ENCODE results near the gene FOXF2. TPM values are rescaled to one million over a fixed set of nuclear protein-coding genes. Genes with fewer than 3 reads are reported as not detected.

Gene FOXF2
- 1.1 and 2.1 TPM in 2 replicates for total RNA-seq

- Histone ChIP-seq H3K27ac (ENCODE audit: low read depth, low read length) (no peak within 1 kb of the TSS), H3K27me3 (ENCODE audit: insufficient read depth, low read length) (peaks cover 29% of the 10 kb centered on the region)
Measured at GRCh38 chr6:1389369-1390132, at the start of gene FOXF2. FOXF2 (plus strand) TSS chr6:1389576; CDS start chr6:1389948, 372 bp downstream.

GRCh38 chr6:1346101-1346500 lies 43.3 kb upstream of the FOXF2 start:
- Histone ChIP-seq H2AFZ (ENCODE audit: low read length) (no peak overlapping the region), H3K27me3 (ENCODE audit: insufficient read depth, low read length) (peaks cover 2% of the 10 kb centered on the region), H3K79me2 (ENCODE audit: insufficient read depth, low read length) (no peaks in the 10 kb centered on the region), H4K20me1 (ENCODE audit: insufficient read depth, low read length) (no peaks in the 10 kb centered on the region), H3K4me2 (ENCODE audit: insufficient read depth, low read length) (no peak overlapping the region), H3K4me1 (ENCODE audit: insufficient read depth, low read length) (no peaks in the 10 kb centered on the region), H3K27ac (ENCODE audit: low read depth, low read length) (no peak overlapping the region), H3K36me3 (ENCODE audit: insufficient read depth, low read length) (no peaks in the 10 kb centered on the region), H3K4me3 (ENCODE audit: insufficient read depth, low read length) (no peak overlapping the region), H3K9me3 (ENCODE audit: low read depth, low read length) (no peaks in the 10 kb centered on the region)
- no peak for TF ChIP-seq CTCF (IDR thresholded peaks at IDR 0.05; ENCODE audit: extremely low read depth, low read depth, low read length)
- DNase-seq (ENCODE audit: insufficient read length, low spot score, missing footprints): no peak

More at GRCh38 chr6:1389369-1390132, at the start of gene FOXF2:
- Histone ChIP-seq H3K9me3 (ENCODE audit: low read depth, low read length) (no peaks in the 10 kb centered on the region), H2AFZ (ENCODE audit: low read length) (peak within 1 kb of the TSS; percentile 83), H3K4me1 (ENCODE audit: insufficient read depth, low read length) (no peaks in the 10 kb centered on the region), H3K36me3 (ENCODE audit: insufficient read depth, low read length) (no peaks in the 10 kb centered on the region), H3K79me2 (ENCODE audit: insufficient read depth, low read length) (peaks cover 13% of the 10 kb centered on the region), H3K4me3 (ENCODE audit: insufficient read depth, low read length) (peak within 1 kb of the TSS; percentile 72), H4K20me1 (ENCODE audit: insufficient read depth, low read length) (no peaks in the 10 kb centered on the region), H3K4me2 (ENCODE audit: insufficient read depth, low read length) (peak within 1 kb of the TSS; percentile 79)
- TF ChIP-seq CTCF (IDR thresholded peaks at IDR 0.05; ENCODE audit: extremely low read depth, low read depth, low read length): no peak
- DNase-seq (ENCODE audit: insufficient read length, low spot score, missing footprints): peak; percentile 97

- no peaks in the 10 kb centered on the region for H4K20me1 ChIP-seq (ENCODE audit: insufficient read depth, low read length)
- H3K4me1 ChIP-seq (ENCODE audit: insufficient read depth, low read length): no peaks in the 10 kb centered on the region
- TF ChIP-seq CTCF (IDR thresholded peaks at IDR 0.05; ENCODE audit: extremely low read depth, low read depth, low read length): no peak
- H2AFZ ChIP-seq (ENCODE audit: low read length): no peak overlapping the region
- H3K27me3 ChIP-seq (ENCODE audit: insufficient read depth, low read length): no peaks in the 10 kb centered on the region
- H3K79me2 ChIP-seq (ENCODE audit: insufficient read depth, low read length): no peaks in the 10 kb centered on the region
- no peaks in the 10 kb centered on the region for H3K36me3 ChIP-seq (ENCODE audit: insufficient read depth, low read length)
- no peak overlapping the region for H3K27ac ChIP-seq (ENCODE audit: low read depth, low read length)
- H3K9me3 ChIP-seq (ENCODE audit: low read depth, low read length): peaks cover 4% of the 10 kb centered on the region
- DNase-seq (ENCODE audit: insufficient read length, low spot score, missing footprints): no peak
- H3K4me3 ChIP-seq (ENCODE audit: insufficient read depth, low read length): no peak overlapping the region
- H3K4me2 ChIP-seq (ENCODE audit: insufficient read depth, low read length): no peak overlapping the region
Measured at GRCh38 chr6:1346558-1347091, 42.8 kb upstream of the FOXF2 start.

GRCh38 chr6:1347161-1347560 lies 42.2 kb upstream of the FOXF2 start:
- DNase-seq (ENCODE audit: insufficient read length, low spot score, missing footprints): no peak
- Histone ChIP-seq H3K4me3 (ENCODE audit: insufficient read depth, low read length) (no peak overlapping the region), H3K9me3 (ENCODE audit: low read depth, low read length) (peaks cover 5% of the 10 kb centered on the region), H4K20me1 (ENCODE audit: insufficient read depth, low read length) (no peaks in the 10 kb centered on the region), H3K79me2 (ENCODE audit: insufficient read depth, low read length) (no peaks in the 10 kb centered on the region), H3K4me2 (ENCODE audit: insufficient read depth, low read length) (no peak overlapping the region), H3K27ac (ENCODE audit: low read depth, low read length) (no peak overlapping the region), H3K36me3 (ENCODE audit: insufficient read depth, low read length) (no peaks in the 10 kb centered on the region), H3K4me1 (ENCODE audit: insufficient read depth, low read length) (no peaks in the 10 kb centered on the region), H3K27me3 (ENCODE audit: insufficient read depth, low read length) (no peaks in the 10 kb centered on the region), H2AFZ (ENCODE audit: low read length) (no peak overlapping the region)
- TF ChIP-seq CTCF (IDR thresholded peaks at IDR 0.05; ENCODE audit: extremely low read depth, low read depth, low read length): no peak

Measured in osteoblast (primary cell).